Measurements from ENCODE around the gene AVPR1B. TPM values are rescaled to one million over a fixed set of nuclear protein-coding genes. Genes with fewer than 3 reads are reported as not detected.

AVPR1B gene
- total and polyA plus RNA-seq, 2 donors (not counting 3 experiments of a cell fraction or from before 2014, with no cell fraction given), result not detected

GRCh38 chr1:206131037-206131436 lies 13.8 kb upstream of the AVPR1B start:
- Histone ChIP-seq H3K4me2 (ENCODE audit: insufficient read depth, low read length) (no peak overlapping the region), H4K20me1 (replicated peaks; ENCODE audit: control insufficient read depth, extremely low read depth, insufficient read depth, low read length) (no peaks in the 10 kb centered on the region), H3K36me3 (ENCODE audit: control insufficient read depth in 2 of 2, extremely low read depth in 1 of 2, insufficient read depth in 2 of 2, low read length in 2 of 2) (no peaks in the 10 kb centered on the region), H3K9me1 (replicated peaks; ENCODE audit: control insufficient read depth, extremely low read depth, insufficient read depth, low read length) (no peaks in the 10 kb centered on the region), H3K9ac (replicated peaks; ENCODE audit: extremely low read depth, insufficient read depth, low read length) (no peak overlapping the region), H2AFZ (ENCODE audit: low read depth, low read length) (no peak overlapping the region), H3K79me2 (ENCODE audit: control insufficient read depth, insufficient read depth, low read length) (no peaks in the 10 kb centered on the region), H3K27me3 (ENCODE audit: control insufficient read depth in 2 of 2, insufficient read depth in 2 of 2, low read length in 2 of 2) (peaks cover 26 to 27% of the 10 kb centered on the region in 2 experiments), H3K4me3 (replicated peaks in 1 of 3; ENCODE audit: insufficient read depth in 1 of 3, low read depth in 1 of 3, low read length in 3 of 3) (no peak overlapping the region), H3K27ac (ENCODE audit: insufficient read depth, low read depth, low read length) (no peak overlapping the region), H3K4me1 (ENCODE audit: control insufficient read depth, extremely low read depth, insufficient read depth, low read length) (no peaks in the 10 kb centered on the region), H3K9me3 (replicated peaks; ENCODE audit: control insufficient read depth, insufficient read depth, low read length) (no peaks in the 10 kb centered on the region)
- dilution Hi-C loops (cut with MboI; ENCODE audit: extremely low pct_ligation_motif_present, low sequenced_read_pairs) (no loop called here), intact Hi-C loops (cut with micrococcal nuclease) (no loop called here)
- ChIA-PET CTCF (no interaction called here), POLR2A (no interaction called here)
- DNase-seq (ENCODE audit: low read depth, low spot score), result no peak
- no TSS peak for BruUV-seq (replicated peaks)
- no peak for TF ChIP-seq EZH2 (IDR thresholded peaks at IDR 0.05; ENCODE audit: borderline replicate concordance, low read depth, low read length, severe bottlenecking)
- no peak for TF ChIP-seq MYC (IDR thresholded peaks at IDR 0.05; ENCODE audit: low read depth, low read length)
- no peak for TF ChIP-seq GATA2 (IDR thresholded peaks at IDR 0.05; ENCODE audit: insufficient read depth, insufficient read length, low read depth, low read length)
- no peak for TF ChIP-seq MAX (IDR thresholded peaks at IDR 0.05; ENCODE audit: insufficient read depth, insufficient read length)
- no peak for TF ChIP-seq POLR2AphosphoS5 (IDR thresholded peaks at IDR 0.05; ENCODE audit: insufficient read depth, low read depth, low read length)
- TF ChIP-seq CTCF (IDR thresholded peaks at IDR 0.05; ENCODE audit: extremely low read depth in 1 of 2, insufficient read depth in 1 of 2, low read depth in 1 of 2, low read length in 2 of 2), result no peak
- TF ChIP-seq POLR2A (IDR thresholded peaks at IDR 0.05; ENCODE audit: low read depth, low read length), result no peak
- TF ChIP-seq FOS (IDR thresholded peaks at IDR 0.05; ENCODE audit: borderline replicate concordance, insufficient read depth, low read length), result no peak
- no peak for TF ChIP-seq JUN (IDR thresholded peaks at IDR 0.05; ENCODE audit: borderline replicate concordance, insufficient read depth, insufficient read length, low read depth)
- FAIRE-seq, result no peak

Data from endothelial cell of umbilical vein (primary cell).